ENCODE measurements around the gene GP9.
"Not testable (repeated sequence)": the region's sequence is repeated elsewhere in the genome, so short reads cannot be mapped to it uniquely, and the experiment has no call there.

Gene GP9

DNA sequence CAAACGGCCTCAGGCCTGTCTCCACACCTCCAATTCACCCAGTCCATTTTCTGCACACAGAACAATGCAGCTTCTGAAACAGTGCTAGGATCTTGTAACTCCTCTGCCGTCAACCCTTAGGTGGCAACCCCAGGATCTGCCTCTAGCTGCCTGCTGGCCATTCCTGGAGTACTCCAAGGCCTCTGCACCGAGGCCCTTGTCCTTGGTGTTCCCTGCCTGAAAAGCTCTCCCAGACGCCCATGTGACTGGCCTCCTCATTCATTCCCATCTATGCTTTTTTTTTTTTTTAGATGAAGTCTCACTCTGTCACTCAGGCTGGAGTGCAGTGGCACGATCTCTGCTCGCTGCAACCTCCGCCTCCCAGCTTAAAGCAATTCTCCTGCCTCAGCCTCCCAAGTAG lies 42.7 kb downstream of the GP9 start:
- no peak overlapping the region for H3K4me3 ChIP-seq
- no peak overlapping the region for H3K27ac ChIP-seq

DNA sequence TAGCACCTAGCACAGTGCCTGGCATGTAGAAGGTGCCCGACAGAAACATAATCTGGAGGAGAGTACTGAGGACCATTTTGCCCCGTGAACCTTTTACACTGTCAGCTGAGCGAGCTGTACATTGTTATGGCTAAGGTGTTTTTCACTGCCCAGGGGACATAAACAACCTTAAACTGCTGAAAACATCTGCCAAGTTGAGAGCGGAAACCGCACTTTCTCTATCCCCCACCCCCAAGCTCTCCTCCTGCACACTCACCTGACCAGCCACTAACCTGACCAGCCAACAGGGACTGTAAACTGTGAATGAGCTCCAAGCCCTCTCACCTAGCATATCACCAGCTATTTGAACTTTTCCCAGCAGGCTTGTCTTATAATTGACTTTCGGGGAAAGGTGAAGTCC lies 43.5 kb downstream of the GP9 start:
- Histone ChIP-seq H3K4me3 (no peak overlapping the region), H3K27ac (no peak overlapping the region)

- H3K27ac ChIP-seq: no peak overlapping the region
These were observed 44.0 kb downstream of the GP9 start for GRCh38 chr3:129104498-129105079.

DNA sequence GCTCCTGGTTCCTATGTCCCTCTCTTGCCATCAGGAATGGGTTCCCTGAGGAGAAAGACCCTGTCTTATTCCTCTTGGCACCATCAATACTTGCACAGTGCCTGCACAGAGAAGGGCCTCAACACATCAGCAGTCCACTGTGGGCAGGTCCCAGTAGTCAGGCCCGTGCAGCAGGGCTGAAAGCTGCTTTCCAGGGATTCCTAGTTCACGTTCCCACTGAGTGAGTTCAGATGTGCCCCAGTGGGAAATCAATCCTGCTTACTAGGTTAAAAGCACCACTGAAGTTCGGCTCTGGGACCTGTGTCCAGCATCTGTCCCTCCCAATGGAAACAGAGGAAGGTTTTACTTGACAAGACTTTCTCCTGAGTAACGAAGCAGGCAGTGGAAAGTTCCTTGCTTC lies 45.3 kb downstream of the GP9 start:
- Histone ChIP-seq H3K4me3 (no peak overlapping the region), H3K27ac (no peak overlapping the region)

More at GRCh38 chr3:129104498-129105079, 44.0 kb downstream of the GP9 start:
- H3K4me3 ChIP-seq: no peak overlapping the region

- no peak overlapping the region for H3K27ac ChIP-seq
- H3K4me3 ChIP-seq: no peak overlapping the region
These were observed 45.7 kb downstream of the GP9 start for GRCh38 chr3:129106320-129106719.

DNA sequence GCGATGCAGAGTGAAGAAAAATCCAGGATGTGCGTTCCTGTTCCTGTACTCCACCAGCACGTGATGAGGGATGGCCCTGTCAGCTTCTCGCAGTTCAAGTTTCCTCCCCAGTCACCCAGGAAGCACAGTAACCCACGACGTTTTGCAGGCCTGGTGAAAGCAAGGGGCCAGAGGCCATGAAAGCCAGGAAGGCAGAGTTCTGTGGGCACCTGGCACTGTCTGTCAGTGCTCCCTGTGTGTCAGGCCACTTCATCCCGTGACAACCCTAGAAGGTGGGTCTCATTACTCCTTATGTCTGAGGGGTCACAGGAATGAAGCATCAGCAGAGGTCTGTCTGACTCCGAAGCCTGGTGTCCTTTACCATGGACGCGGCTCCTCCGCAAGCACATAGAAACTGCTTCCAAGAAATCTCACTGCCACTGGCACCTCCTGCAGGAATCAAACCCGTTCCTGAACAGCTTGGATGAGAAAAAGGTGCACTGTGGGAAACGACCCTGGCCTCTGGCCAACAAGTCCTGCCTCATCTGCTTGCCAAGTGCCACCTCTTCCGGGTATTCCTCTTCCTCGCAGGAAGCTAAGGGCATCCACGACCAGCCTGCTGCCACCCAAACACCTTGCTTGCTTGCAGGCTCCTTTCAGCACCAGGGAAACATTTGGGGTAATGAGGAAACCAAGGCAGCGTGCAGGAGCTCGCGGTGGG lies 46.4 kb downstream of the GP9 start:
- H3K27ac ChIP-seq: no peak overlapping the region
- no peak overlapping the region for H3K4me3 ChIP-seq

- Histone ChIP-seq H3K27ac (no peak overlapping the region), H3K4me3 (no peak overlapping the region)
These were observed 47.2 kb downstream of the GP9 start for GRCh38 chr3:129107793-129108192.

GRCh38 chr3:129111076-129111780 lies 50.6 kb downstream of the GP9 start:
- H3K27ac ChIP-seq, H3K4me3 ChIP-seq: not testable (repeated sequence)

Data from skin epidermis (tissue), 12 donors.